Measurements from ENCODE around the gene OSCP1.

DNA sequence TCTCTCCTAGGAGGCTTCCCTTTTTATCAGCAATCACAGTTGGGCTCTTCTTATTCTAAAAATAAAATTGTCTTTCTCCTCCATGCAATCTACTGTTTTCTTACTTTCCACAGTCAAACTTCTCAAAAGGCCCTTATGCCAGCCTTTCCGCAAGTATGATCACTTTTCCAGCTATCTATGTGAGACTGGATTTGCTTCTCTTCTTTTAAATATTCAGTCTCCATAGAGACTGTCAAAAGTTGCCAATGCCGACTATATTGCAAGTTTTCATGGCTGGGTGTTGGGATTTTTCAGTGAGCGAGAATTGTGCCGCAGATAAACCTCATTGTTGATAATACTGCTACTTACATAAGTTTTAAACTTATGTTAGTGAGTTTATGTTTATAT is 47.8 kb downstream of the OSCP1 start:
- TF ChIP-seq, protein P1, sequence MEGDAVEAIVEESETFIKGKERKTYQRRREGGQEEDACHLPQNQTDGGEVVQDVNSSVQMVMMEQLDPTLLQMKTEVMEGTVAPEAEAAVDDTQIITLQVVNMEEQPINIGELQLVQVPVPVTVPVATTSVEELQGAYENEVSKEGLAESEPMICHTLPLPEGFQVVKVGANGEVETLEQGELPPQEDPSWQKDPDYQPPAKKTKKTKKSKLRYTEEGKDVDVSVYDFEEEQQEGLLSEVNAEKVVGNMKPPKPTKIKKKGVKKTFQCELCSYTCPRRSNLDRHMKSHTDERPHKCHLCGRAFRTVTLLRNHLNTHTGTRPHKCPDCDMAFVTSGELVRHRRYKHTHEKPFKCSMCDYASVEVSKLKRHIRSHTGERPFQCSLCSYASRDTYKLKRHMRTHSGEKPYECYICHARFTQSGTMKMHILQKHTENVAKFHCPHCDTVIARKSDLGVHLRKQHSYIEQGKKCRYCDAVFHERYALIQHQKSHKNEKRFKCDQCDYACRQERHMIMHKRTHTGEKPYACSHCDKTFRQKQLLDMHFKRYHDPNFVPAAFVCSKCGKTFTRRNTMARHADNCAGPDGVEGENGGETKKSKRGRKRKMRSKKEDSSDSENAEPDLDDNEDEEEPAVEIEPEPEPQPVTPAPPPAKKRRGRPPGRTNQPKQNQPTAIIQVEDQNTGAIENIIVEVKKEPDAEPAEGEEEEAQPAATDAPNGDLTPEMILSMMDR (IDR thresholded peaks at IDR 0.05), result no peak
- TF ChIP-seq POLR2A (IDR thresholded peaks at IDR 0.05; ENCODE audit: low read depth) (no peak), POLR2AphosphoS5 (IDR thresholded peaks at IDR 0.05) (no peak)

Data from esophagus muscularis mucosa (tissue), 3 donors.